GM12864 (cell line): Measurements from ENCODE around the gene SLC34A1.
"Not testable (repeated sequence)": the region's sequence is repeated elsewhere in the genome, so short reads cannot be mapped to it uniquely, and the experiment has no call there.

Experiments used
- DNase-seq: peaks from one replicate; pipeline ENCODE4 v3.0.0-alpha.2; 2011; ENCODE audit warnings: low read depth
- H3K4me3 ChIP-seq: 2 replicates; pipeline ENCODE4 v1.5.1; 2011; ENCODE audit warnings: mild to moderate bottlenecking, low read depth, low read length, control low read depth
- TF ChIP-seq, protein P1 (sequence below): IDR thresholded peaks from 2 replicates; pipeline ENCODE4 v1.5.1; 2011; ENCODE audit warnings: low read depth, mild to moderate bottlenecking, moderate library complexity, low read length, control low read depth, inconsistent platforms; ENCODE audit errors: missing control alignments

The SLC34A1 gene

DNA sequence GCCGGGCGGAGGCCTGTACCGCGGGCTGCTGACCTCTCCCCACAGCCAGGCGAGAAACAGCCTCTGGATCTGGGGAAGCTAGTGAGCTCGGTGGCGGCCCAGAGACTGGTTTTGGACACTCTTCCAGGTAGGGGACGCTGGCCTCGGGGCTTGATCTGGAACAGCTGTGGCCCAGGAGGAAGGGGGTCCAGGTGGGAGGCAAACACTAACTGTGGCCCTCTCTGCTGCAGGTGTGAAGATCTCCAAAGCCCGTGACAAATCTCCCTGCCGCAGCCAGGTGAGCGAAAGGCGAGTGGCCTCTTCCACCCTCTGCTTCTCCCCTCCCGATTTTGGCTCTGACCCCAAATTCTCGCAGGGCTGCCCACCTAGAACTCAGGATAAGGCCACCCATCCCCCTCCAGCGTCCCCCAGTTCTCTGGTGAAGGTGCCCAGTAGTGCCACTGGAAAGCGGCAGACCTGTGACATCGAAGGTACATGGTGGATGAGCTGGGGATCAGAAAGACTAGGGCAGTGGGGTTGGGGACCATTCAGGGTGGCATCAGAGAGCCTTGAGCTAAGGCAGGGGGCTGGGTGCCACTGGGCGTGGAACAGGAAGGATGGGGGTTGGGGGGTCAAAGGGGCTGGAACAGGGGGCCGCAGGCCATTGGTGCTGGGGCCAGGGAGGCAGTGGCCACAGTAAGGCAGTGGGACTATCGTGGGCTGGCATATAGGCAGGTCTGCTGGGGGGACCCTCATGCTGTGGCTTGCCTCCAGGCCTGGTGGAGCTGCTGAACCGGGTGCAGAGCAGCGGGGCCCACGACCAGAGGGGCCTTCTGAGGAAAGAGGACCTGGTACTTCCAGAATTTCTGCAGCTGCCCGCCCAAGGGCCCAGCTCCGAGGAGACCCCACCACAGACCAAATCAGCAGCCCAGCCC is 12.9 kb upstream of the SLC34A1 start:
- DNase-seq: no peak
- TF ChIP-seq, protein P1, sequence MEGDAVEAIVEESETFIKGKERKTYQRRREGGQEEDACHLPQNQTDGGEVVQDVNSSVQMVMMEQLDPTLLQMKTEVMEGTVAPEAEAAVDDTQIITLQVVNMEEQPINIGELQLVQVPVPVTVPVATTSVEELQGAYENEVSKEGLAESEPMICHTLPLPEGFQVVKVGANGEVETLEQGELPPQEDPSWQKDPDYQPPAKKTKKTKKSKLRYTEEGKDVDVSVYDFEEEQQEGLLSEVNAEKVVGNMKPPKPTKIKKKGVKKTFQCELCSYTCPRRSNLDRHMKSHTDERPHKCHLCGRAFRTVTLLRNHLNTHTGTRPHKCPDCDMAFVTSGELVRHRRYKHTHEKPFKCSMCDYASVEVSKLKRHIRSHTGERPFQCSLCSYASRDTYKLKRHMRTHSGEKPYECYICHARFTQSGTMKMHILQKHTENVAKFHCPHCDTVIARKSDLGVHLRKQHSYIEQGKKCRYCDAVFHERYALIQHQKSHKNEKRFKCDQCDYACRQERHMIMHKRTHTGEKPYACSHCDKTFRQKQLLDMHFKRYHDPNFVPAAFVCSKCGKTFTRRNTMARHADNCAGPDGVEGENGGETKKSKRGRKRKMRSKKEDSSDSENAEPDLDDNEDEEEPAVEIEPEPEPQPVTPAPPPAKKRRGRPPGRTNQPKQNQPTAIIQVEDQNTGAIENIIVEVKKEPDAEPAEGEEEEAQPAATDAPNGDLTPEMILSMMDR: no peak
- H3K4me3 ChIP-seq: no peak overlapping the region

DNA sequence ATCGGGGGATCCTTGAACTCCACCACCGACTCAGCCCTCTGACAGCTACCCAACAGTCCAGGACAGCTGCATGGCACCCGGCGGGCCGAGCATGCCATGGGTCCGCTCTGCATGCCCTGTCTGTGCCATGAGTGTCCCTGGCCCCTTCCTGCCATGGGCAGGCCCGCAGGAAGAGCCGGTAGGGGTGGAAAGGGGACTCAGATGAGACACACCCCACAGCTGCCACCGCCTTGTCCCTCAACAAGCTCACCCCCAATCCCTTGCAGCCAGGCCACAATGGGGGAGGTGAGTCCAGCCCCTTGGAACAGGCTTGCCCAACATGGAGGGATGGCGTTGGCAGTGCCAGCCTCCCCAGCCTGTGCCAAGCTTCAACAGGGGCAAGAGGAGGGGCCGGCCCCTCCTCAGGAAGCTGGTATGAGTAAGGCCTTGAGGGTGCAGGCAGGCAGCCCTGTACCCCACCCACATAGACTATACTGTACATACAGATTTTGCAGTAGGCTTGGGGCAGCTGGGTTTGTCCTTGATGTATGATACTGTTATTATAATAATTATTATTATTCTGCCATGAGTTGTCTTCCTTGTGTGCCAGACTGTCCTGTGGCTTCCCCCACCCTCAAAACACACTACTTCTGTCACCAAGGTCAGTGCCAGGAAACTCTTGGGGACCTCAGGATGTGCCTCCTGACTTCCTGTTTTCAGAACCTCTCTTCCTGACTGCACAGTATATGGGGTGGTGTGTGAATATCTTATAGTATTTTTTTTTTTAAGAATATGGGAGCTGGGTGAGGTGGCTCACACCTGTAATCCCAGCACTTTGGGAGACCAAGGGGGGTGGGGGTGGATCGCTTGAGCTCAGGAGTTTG is 12.0 kb upstream of the SLC34A1 start:
- H3K4me3 ChIP-seq: no peak overlapping the region
- TF ChIP-seq, protein P1: no peak
- no peak for DNase-seq

DNA sequence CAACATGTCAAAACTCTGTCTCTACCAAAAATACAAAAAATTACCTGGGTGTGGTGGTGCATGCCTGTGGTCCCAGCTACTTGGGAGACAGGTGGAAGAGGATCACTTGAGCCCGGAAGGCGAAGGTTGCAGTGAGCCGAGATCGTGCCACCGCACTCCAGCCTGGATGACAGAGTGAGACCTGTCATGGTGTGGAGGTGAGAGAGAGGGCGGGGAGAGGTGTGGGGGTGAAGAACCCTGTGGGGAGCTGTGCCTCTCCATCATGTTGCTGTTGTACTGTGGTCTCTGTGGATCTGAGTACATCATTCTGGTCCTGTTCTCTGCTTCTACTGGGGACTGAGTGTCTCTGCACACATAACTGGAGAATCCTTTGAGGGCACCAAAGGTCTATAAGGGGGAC is 11.3 kb upstream of the SLC34A1 start:
- TF ChIP-seq, protein P1: no peak
- no peak overlapping the region for H3K4me3 ChIP-seq
- DNase-seq: no peak

DNA sequence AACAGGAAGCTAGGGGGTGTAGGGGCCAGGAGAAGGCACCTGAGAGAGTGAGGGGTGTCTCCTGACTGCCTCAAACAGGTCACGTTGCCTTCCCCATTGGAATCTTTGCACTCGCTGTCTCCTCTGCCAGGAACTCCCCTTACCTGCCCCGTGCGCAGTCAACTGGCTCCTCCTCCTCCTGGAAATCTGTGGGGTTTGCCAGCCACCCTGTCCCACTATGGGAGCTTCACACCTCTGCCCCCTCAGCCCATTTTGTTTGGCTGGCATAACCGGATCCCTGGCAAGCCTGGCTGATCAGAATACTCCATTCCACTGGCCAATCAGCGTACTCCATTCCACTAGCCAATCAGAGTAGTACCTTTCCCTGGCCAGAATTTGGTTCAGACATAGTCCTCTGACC is 10.4 kb upstream of the SLC34A1 start:
- DNase-seq: no peak
- no peak overlapping the region for H3K4me3 ChIP-seq
- TF ChIP-seq, protein P1: no peak

DNA sequence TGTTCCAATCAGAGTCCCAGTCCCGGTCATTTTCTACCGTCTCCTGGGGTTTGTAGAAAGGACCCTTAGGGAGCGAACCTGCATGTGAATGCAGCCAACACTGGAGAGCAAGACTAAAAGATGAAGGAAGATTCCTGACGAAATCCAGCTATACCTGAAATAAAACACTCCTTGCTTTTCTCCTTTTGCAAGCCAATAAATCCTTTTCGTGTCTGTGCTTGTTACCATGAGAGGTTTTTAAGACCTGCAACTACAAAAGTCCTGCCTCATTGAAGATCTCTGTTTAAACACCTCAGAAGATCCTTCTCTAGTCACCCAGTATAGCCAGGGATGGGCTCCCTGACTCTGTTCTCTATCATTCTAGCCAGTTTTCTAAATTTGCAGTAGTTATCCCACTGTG is 10.0 kb upstream of the SLC34A1 start:
- no peak overlapping the region for H3K4me3 ChIP-seq
- no peak for DNase-seq
- TF ChIP-seq, protein P1: no peak

DNA sequence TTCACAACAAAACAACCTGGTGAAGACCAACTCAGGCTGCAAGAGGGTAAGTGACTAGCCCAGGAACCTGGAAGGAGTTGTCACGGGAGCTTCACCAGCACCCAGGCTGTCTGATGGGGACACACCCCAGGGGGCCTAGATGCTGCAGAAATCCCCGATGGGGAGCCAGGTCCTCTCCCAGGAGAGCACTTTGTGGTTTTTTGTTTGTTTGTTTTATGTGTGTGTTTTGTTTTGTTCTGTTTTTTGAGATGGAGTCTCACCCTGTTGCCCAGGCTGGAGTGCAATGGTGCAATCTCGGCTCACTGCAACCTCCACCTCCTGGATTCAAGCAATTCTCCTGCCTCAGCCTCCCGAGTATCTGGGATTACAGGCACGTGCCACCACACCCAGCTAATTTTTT is 8.7 kb upstream of the SLC34A1 start:
- DNase-seq, H3K4me3 ChIP-seq: not testable (repeated sequence)

DNA sequence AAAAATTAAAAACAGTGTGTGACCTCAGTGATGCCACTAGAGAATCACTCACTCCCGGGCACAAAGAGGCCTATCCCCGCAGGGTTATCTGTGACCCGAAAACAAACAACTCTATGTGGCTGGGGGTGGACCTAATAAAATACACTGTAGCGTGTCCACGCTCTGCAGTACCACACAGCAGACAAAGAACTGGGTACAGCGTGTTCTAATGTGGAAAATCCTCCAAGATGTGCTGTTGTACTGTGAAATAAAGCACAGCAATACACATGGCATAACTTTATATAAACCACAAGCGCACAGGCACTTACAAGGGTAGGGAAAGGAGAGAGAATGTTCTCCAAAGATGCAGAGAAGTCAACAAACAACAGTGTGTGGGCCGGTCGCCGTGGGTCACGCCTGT is 8.1 kb upstream of the SLC34A1 start:
- TF ChIP-seq, protein P1: no peak
- no peak for DNase-seq
- H3K4me3 ChIP-seq: no peak overlapping the region
